ENCODE measurements around the gene AK2. TPM values are rescaled to one million over a fixed set of nuclear protein-coding genes. Genes with fewer than 3 reads are reported as not detected.
"Not testable (repeated sequence)": the region's sequence is repeated elsewhere in the genome, so short reads cannot be mapped to it uniquely, and the experiment has no call there.

AK2 gene
- polyA plus RNA-seq, 2 of the 4 experiments (the other 2 are of a cell fraction): 164 to 178 TPM

DNA sequence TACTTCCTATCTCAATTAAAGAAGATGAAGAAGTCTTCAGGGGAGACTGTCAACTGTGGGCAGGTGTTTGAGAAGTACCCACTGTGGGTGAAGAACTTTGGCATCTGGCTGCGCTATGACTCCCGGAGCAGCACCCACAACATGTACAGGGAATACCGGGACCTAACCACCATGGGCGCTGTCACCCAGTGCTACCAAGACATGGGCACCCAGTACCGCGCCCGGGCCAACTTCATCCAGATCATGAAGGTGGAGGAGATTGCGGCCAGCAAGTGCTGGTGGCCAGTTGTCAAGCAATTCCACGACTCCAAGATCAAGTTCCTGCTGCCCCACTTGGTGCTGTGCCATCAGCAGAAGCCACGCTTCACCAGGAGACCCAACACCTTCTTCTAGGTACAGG, 56.6 kb downstream of the AK2 start:
- H3K4me1 ChIP-seq: peaks cover 24% of the 10 kb centered on the region
- H3K4me3 ChIP-seq: no peak overlapping the region
- peak overlapping the region; percentile 80 for H3K4me2 ChIP-seq
- no peak for ATAC-seq
- H3K9me3 ChIP-seq: no peaks in the 10 kb centered on the region
- ChIA-PET POLR2A (interaction anchor here (1.4 to 2.0 kb wide), 3 partner anchors 8 to 16 kb away, joined by 5 to 28 read pairs (median 9); partner anchors contain the start of gene RNF19B), CTCF (interaction anchor here (1.4 to 1.7 kb wide), 3 partner anchors 10 to 27 kb away, joined by 4 to 7 read pairs (median 4); no protein-coding TSS in a partner anchor)
- no peak for FAIRE-seq
- TF ChIP-seq KDM5A (IDR thresholded peaks at IDR 0.05): no peak
- no peak for TF ChIP-seq CEBPB (IDR thresholded peaks at IDR 0.05)
- no peak for TF ChIP-seq ESRRA (IDR thresholded peaks at IDR 0.05; ENCODE audit: borderline replicate concordance, low read length)
- no peak for TF ChIP-seq POLR2A (IDR thresholded peaks at IDR 0.05; ENCODE audit: low read length)
- TF ChIP-seq, protein P1, sequence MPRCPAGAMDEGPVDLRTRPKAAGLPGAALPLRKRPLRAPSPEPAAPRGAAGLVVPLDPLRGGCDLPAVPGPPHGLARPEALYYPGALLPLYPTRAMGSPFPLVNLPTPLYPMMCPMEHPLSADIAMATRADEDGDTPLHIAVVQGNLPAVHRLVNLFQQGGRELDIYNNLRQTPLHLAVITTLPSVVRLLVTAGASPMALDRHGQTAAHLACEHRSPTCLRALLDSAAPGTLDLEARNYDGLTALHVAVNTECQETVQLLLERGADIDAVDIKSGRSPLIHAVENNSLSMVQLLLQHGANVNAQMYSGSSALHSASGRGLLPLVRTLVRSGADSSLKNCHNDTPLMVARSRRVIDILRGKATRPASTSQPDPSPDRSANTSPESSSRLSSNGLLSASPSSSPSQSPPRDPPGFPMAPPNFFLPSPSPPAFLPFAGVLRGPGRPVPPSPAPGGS (IDR thresholded peaks at IDR 0.05): no peak
- no peak for TF ChIP-seq EP300 (IDR thresholded peaks at IDR 0.05)
- no peak for TF ChIP-seq POLR2AphosphoS2 (conservative IDR thresholded peaks at IDR 0.05; ENCODE audit: low read length)
- no peak for TF ChIP-seq NR3C1 (IDR thresholded peaks at IDR 0.05)
- TF ChIP-seq HOXA7 (CRISPR knock-in tag; IDR thresholded peaks at IDR 0.05): no peak
- no peak for TF ChIP-seq HDAC2 (IDR thresholded peaks at IDR 0.05)
- DNase-seq (ENCODE audit: low read depth in 1 of 2, low spot score in 1 of 2): no peak
- WGBS (ENCODE audit: missing lambda C conversion rate): 95% methylated on average over 4 of the region's 10 CpGs
- H3K27ac ChIP-seq: peak overlapping the region; percentile 84 to 87

DNA sequence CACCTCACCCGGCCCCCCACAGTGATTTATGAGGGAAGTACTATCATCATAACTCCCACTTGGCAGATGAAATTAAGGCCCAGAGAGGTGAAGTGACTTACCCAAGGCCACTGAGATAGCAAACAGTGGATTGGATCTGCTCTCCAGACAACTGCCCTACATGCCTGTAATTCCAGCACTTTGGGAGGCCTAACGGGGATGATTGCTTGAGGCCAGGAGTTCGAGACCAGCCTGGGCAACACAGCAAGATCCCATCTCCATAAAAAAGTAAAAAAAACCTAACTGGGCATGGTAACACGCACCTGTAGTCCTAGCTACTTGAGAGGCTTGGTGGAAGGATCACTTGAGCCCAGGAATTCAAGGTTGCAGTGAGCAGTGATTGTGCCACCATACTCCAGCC, 57.8 kb downstream of the AK2 start:
- ChIA-PET POLR2A (no interaction called here), CTCF (no interaction called here)
- TF ChIP-seq GATA3 (IDR thresholded peaks at IDR 0.05; ENCODE audit: borderline replicate concordance): no peak
- TF ChIP-seq, protein P2, sequence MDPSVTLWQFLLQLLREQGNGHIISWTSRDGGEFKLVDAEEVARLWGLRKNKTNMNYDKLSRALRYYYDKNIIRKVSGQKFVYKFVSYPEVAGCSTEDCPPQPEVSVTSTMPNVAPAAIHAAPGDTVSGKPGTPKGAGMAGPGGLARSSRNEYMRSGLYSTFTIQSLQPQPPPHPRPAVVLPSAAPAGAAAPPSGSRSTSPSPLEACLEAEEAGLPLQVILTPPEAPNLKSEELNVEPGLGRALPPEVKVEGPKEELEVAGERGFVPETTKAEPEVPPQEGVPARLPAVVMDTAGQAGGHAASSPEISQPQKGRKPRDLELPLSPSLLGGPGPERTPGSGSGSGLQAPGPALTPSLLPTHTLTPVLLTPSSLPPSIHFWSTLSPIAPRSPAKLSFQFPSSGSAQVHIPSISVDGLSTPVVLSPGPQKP (IDR thresholded peaks at IDR 0.05; ENCODE audit: low read depth, low read length): no peak
- TF ChIP-seq HES2 (IDR thresholded peaks at IDR 0.05): no peak
- no peak for TF ChIP-seq RAD21 (conservative IDR thresholded peaks at IDR 0.05 in 1 of 2, IDR thresholded peaks at IDR 0.05 in 1 of 2)
- TF ChIP-seq RNF2 (IDR thresholded peaks at IDR 0.05; ENCODE audit: borderline replicate concordance, low read depth): no peak
- ATAC-seq (no peak), FAIRE-seq (no peak), DNase-seq (ENCODE audit: low read depth in 1 of 2, low spot score in 1 of 2) (no peak)
- Histone ChIP-seq H3K4me1 (peaks cover 24% of the 10 kb centered on the region), H3K9me3 (no peaks in the 10 kb centered on the region), H3K27ac (peak overlapping the region in 1 of 2 experiments; percentile 49; a peak in 1 of 6 replicates), H3K4me3 (no peak overlapping the region), H3K4me2 (no peak overlapping the region)
- 85% methylated on average over 3 of the region's 4 CpGs for WGBS (ENCODE audit: missing lambda C conversion rate)

DNA sequence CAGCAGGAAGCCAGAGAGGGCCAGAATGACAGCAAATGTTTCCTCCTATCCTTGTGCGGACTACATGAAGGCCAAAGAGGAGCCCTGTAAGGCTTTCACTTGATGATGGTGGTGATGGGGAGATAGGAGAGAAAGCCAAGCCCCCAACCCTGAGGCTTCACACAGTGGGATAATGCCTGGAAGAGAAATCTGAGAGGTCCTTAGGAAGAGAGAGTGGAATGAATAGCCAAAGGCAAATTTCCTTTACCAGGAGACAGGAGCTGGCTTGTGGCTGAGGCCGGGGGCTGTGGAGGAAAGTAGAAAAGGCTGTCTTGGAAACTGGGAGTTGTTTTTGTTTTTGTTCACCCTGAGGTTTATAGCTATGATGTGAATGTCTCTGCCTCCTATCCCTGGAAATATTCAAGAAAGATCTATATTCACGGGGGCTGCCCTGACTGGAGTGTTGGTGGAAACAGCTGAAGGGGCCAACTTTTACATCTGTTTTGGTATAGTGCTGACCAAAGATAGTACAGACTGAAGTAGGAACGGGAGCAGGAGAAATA, 59.1 kb downstream of the AK2 start:
- ChIA-PET POLR2A (interaction anchor here (1.1 kb wide), 1 partner anchor 13 kb away, joined by 4 read pairs; the partner anchor contains the start of gene RNF19B), CTCF (interaction anchor here (1.2 to 1.7 kb wide), 2 partner anchors 30 to 44 kb away, joined by 3 to 4 read pairs; no protein-coding TSS in a partner anchor)
- FAIRE-seq (no peak), DNase-seq (ENCODE audit: low read depth in 1 of 2, low spot score in 1 of 2) (no peak), ATAC-seq (no peak)
- H3K4me1 ChIP-seq: peaks cover 24% of the 10 kb centered on the region
- TF ChIP-seq MAFK (IDR thresholded peaks at IDR 0.05; ENCODE audit: partially characterized antibody) (no peak), ZNF302 (CRISPR knock-in tag; IDR thresholded peaks at IDR 0.05) (no peak), USF2 (IDR thresholded peaks at IDR 0.05) (no peak), RNF2 (IDR thresholded peaks at IDR 0.05; ENCODE audit: borderline replicate concordance, low read depth) (no peak), FOXS1 (CRISPR knock-in tag; IDR thresholded peaks at IDR 0.05) (no peak), NR3C1 (IDR thresholded peaks at IDR 0.05) (no peak), EHMT2 (IDR thresholded peaks at IDR 0.05; ENCODE audit: low read depth) (no peak), RCOR1 (IDR thresholded peaks at IDR 0.05; ENCODE audit: low read depth, low read length) (no peak), ZSCAN20 (CRISPR knock-in tag; IDR thresholded peaks at IDR 0.05) (no peak), GATA3 (IDR thresholded peaks at IDR 0.05; ENCODE audit: borderline replicate concordance) (no peak), SMC3 (IDR thresholded peaks at IDR 0.05) (no peak), BHLHE40 (IDR thresholded peaks at IDR 0.05; ENCODE audit: low read depth, low read length) (no peak), POLR2AphosphoS2 (conservative IDR thresholded peaks at IDR 0.05; ENCODE audit: low read length) (no peak), KDM1A (IDR thresholded peaks at IDR 0.05; ENCODE audit: low read depth) (no peak), HDAC2 (IDR thresholded peaks at IDR 0.05) (no peak), RARB (CRISPR knock-in tag; IDR thresholded peaks at IDR 0.05) (no peak), ESRRA (IDR thresholded peaks at IDR 0.05; ENCODE audit: borderline replicate concordance, low read length) (no peak), HEYL (CRISPR knock-in tag; IDR thresholded peaks at IDR 0.05) (no peak)
- TF ChIP-seq, protein P2 (IDR thresholded peaks at IDR 0.05; ENCODE audit: low read depth, low read length): no peak
- H3K4me3 ChIP-seq: no peak overlapping the region
- no peak overlapping the region for H3K4me2 ChIP-seq
- no peaks in the 10 kb centered on the region for H3K9me3 ChIP-seq
- H3K27ac ChIP-seq: peak overlapping the region in 1 of 2 experiments; percentile 16; a peak in 1 of 6 replicates
- 91% methylated on average over 4 of the region's 4 CpGs for WGBS (ENCODE audit: missing lambda C conversion rate)

- POLR2A ChIA-PET: interaction anchor here (0.7 kb wide), 1 partner anchor 10 kb away, joined by 3 read pairs; the partner anchor contains the start of gene RNF19B
- not testable (repeated sequence) for FAIRE-seq
Measured at GRCh38 chr1:32975055-32975454, 61.6 kb downstream of the AK2 start.

More at GRCh38 chr1:32975055-32975454, 61.6 kb downstream of the AK2 start:
- DNase-seq (ENCODE audit: low read depth in 1 of 2, low spot score in 1 of 2); H3K4me1 ChIP-seq; ATAC-seq; CTCF ChIA-PET; H3K9me3 ChIP-seq; H3K4me2 ChIP-seq; H3K4me3 ChIP-seq; H3K27ac ChIP-seq: not testable (repeated sequence)
- WGBS (ENCODE audit: missing lambda C conversion rate): 91% methylated on average over 6 of the region's 30 CpGs

All from A549 (cell line).